ENCODE measurements around the gene SIGLEC11.

SIGLEC11 gene

GRCh38 chr19:49920624-49921363 is 40.2 kb downstream of the SIGLEC11 start:
- TF ChIP-seq GATA1 (IDR thresholded peaks at IDR 0.05; ENCODE audit: low read depth, low read length): no peak

DNA sequence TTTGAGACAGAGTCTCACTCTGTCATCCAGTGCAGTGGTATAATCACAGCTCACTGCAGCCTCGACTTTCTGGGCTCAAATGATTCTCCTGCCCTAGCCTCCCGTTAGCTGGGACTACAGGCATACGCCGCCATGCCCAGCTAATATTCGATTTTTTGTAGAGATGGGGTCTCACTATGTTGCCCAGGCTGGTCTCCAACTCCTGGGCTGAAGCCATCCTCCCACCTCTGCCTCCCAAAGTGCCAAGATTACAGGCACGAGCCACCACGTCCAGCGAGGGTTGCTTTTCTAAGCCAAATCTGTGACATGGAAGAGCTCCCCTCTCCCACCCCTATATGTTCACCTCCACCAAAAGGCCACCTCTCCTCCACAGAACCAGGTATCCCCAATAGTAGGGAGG is 42.9 kb downstream of the SIGLEC11 start:
- TF ChIP-seq GATA1 (IDR thresholded peaks at IDR 0.05; ENCODE audit: low read depth, low read length): no peak
- no peak for TF ChIP-seq POLR2A (IDR thresholded peaks at IDR 0.05; ENCODE audit: low read length)

More at GRCh38 chr19:49920624-49921363, 40.2 kb downstream of the SIGLEC11 start:
- no peak for DNase-seq

GRCh38 chr19:49916839-49917733 is 43.9 kb downstream of the SIGLEC11 start:
- no peak for DNase-seq
- TF ChIP-seq POLR2A (IDR thresholded peaks at IDR 0.05; ENCODE audit: low read length): no peak
- no peak for TF ChIP-seq GATA1 (IDR thresholded peaks at IDR 0.05; ENCODE audit: low read depth, low read length)

More for the DNA sequence above, 42.9 kb downstream of the SIGLEC11 start:
- DNase-seq: no peak

DNA sequence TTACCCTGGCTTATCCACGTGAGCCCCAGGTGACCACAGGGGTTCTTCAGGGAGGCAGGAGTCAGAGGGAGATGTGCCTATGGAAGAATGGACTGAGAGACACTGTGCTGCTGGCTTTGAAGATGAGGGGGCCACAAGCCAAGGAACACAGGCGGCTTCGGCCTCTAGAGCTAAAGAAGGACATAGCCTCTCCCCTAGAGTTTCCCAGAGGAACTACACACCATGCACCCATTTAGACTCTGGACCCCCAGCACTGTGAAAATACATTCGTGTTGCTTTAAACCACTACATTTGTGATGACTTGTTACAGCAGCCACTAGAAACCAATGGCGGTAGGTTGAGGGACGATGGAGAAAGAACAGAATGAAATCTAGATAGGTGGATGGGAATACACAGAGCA is 45.7 kb downstream of the SIGLEC11 start:
- TF ChIP-seq POLR2A (IDR thresholded peaks at IDR 0.05; ENCODE audit: low read length) (no peak), GATA1 (IDR thresholded peaks at IDR 0.05; ENCODE audit: low read depth, low read length) (no peak)
- no peak for DNase-seq

GRCh38 chr19:49913720-49914119 is 47.3 kb downstream of the SIGLEC11 start:
- no peak for DNase-seq
- TF ChIP-seq GATA1 (IDR thresholded peaks at IDR 0.05; ENCODE audit: low read depth, low read length): no peak
- TF ChIP-seq POLR2A (IDR thresholded peaks at IDR 0.05; ENCODE audit: low read length): no peak

DNA sequence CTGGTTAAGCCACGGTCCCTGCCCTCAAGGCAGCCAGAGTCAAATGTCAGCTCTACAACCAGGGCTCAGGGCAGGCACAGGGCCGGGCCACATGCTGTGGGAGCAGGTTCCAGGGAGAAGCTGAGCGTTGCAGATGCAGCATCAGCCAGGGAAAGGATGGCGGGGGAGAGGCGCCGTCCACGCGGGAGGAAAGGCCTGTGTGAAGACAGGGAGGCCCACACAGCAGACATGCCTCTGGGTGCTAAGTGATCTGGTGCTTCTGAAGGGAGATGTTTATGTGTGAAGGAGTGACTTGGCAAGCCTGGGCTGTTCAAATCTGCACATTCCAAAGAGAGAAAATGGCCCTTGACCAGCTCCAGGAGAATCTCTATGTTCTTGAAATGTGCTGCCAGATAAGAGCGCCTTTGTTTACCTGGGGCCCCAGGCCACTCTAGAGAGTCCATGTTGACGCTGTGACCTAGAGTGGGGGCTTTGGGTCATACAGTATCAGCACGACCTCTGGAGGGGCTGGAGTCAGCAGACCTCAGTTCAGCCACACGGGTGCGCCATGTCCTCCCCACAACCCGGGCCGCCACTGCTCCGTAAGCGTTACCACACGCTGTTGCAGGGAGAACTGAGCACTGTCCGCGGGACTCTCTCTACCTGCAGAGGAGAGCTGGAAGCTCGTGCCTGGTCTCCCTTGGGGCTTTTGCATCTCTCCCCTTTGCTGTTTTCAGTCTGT is 47.8 kb downstream of the SIGLEC11 start:
- DNase-seq: no peak
- TF ChIP-seq POLR2A (IDR thresholded peaks at IDR 0.05; ENCODE audit: low read length): no peak
- no peak for TF ChIP-seq GATA1 (IDR thresholded peaks at IDR 0.05; ENCODE audit: low read depth, low read length)

DNA sequence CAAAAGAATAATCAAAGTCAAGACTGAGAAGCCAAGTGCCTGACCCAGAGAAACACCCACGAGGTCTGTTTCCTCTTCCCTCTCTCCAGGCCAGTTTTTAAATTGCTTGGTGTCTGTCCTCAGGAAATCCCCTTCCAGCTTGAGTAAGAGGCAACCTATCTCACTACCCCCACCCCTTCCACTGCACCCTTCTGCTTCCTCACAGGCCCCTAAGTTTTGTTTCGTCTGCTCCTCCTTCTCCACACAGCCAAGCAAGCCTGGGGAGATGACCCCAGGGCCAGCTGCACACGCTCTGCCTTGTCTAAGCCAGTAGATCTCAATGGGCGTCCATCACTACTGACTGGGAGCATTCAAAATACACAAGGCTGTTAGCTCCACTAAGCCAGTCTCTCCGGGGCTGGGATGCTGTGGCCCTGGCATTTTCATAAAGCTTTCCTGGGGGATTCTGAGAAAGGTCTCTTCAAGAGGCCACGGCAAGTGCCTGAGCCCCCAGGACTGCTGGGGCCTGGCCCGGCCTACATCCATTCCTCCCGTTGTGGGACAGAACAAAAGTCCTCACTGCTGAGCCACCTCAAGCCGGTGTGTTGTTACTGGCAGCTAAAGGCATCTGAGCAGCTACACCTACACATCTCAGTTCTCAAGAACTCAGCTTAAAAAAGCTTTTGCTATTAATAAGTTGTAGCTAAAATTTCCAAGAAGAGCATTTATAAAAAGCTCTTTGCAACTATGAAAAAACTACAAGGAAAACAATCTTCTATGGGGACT is 49.4 kb downstream of the SIGLEC11 start:
- no peak for TF ChIP-seq POLR2A (IDR thresholded peaks at IDR 0.05; ENCODE audit: low read length)
- TF ChIP-seq GATA1 (IDR thresholded peaks at IDR 0.05; ENCODE audit: low read depth, low read length): no peak
- no peak for DNase-seq

DNA sequence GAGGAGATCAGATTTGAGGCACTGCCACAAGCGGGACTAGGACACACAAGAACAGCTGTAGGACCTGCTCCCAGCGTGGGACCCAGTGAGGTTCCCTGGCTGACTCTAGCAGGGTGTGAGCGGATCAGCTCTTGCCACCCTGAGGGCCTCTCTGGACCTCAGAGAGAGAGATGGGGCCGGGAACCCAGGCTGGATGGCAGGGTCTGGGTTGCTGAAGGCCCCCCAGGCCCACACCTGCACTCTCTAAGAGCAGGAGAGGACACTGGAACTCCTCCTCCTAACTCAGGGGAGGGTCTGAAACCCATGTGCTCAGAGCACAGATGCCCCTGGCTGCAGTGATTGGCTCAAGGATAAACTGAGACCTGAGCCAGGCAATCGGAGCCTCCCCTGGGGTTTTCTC is 50.8 kb downstream of the SIGLEC11 start:
- DNase-seq: no peak
- TF ChIP-seq POLR2A (IDR thresholded peaks at IDR 0.05; ENCODE audit: low read length) (no peak), GATA1 (IDR thresholded peaks at IDR 0.05; ENCODE audit: low read depth, low read length) (no peak)

DNA sequence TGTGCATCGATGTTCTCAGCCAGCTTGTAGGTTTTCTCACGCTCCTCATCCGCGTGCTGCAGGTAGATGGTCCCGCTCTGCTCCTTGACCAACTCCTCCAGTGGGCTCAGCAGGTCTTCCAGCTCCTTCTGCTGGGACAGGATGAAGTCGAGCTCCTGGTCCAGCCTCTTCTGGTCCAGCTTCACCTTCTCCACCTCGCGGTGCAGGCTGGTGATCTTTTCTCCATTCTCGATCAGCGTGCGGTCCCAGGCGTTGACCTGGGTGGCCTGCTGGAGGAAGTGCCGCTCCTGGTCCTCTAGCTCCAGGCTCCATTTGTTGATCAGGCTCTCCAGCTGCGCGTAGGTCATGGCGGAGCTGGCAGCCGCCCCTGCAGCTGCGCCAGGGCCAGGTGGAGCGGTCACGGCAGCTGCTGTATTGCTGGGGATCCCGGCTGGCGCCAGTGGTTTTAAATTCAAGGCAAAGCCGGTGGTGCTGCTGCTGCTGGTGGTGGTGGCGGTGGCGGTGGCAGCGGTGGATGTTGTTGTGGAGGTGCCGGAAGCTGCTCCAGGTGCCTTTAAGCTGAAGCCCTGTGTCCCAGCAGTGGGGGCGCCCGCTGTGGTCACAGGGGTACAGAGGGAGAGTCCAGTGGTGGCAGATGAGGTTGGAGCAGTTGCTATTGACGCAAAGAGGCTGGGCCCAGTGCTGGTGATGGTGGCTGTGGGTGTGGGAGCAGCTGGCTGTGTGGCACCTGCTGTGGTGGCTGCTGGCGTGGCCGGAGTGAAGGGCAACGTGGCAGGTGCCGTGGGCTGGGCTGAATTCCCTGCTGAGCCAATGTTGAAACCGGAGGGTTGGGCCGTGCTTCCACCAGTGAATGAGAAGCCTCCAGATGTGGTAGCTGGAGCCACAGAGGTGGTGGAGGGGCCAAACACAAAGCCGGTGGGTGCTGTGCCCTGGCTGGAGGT is 52.2 kb downstream of the SIGLEC11 start:
- TF ChIP-seq GATA1 (IDR thresholded peaks at IDR 0.05; ENCODE audit: low read depth, low read length) (no peak), POLR2A (IDR thresholded peaks at IDR 0.05; ENCODE audit: low read length) (no peak)

GRCh38 chr19:49907745-49908446 is 53.1 kb downstream of the SIGLEC11 start:
- no peak for DNase-seq

More for the DNA sequence above, 52.2 kb downstream of the SIGLEC11 start:
- DNase-seq: no peak

GRCh38 chr19:49906879-49907564 is 54.0 kb downstream of the SIGLEC11 start:
- TF ChIP-seq POLR2A (IDR thresholded peaks at IDR 0.05; ENCODE audit: low read length) (no peak), GATA1 (IDR thresholded peaks at IDR 0.05; ENCODE audit: low read depth, low read length) (no peak)
- DNase-seq: no peak

More at GRCh38 chr19:49907745-49908446, 53.1 kb downstream of the SIGLEC11 start:
- no peak for TF ChIP-seq GATA1 (IDR thresholded peaks at IDR 0.05; ENCODE audit: low read depth, low read length)
- no peak for TF ChIP-seq POLR2A (IDR thresholded peaks at IDR 0.05; ENCODE audit: low read length)
